PC-3 (cell line): Measurements from ENCODE around the gene RGS12.

Experiments used
- CTCF ChIP-seq: fragments of 300-600 bp; sonication (generic); conservative IDR thresholded peaks from 2 replicates; pipeline ENCODE4 v1.5.1; 2017; ENCODE audit warnings: antibody characterized with exemption, low read depth, mild to moderate bottlenecking, low read length
- EZH2 ChIP-seq: fragments of 300-600 bp; sonication (generic); IDR thresholded peaks from one replicate; pipeline ENCODE4 v1.6.1; 2017; ENCODE audit warnings: antibody characterized with exemption, mild to moderate bottlenecking, low read length; ENCODE audit not compliant: unreplicated experiment

DNA sequence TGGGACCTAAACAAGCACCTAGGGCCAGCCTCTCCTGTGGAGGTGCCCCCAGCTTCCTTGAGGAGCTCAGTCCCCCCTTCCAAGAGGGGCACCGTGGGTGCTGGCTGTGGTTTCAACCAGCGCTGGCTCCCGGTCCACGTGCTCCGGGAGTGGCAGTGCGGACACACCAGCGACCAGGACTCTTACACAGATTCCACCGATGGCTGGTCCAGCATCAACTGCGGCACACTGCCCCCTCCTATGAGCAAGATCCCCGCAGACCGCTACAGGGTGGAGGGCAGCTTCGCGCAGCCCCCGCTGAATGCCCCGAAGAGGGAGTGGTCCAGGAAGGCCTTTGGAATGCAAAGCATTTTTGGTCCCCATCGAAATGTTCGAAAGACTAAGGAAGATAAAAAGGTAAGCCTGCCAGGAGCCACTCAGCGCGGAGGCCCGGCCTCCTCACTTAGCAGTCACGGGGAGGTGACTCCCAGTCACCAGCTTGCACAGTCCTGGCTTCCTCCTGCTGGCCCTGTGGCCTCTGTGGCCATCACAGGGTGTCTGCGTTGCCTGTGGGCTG, 24.9 kb downstream of the RGS12 start:
- TF ChIP-seq CTCF (no peak), EZH2 (no peak)
